ENCODE data around the gene VRTN.
A peak's percentile ranks its signal among the peaks of the same experiment; 100 is the strongest.

The VRTN gene

GRCh38 chr14:74356892-74357575 is 8.8 kb downstream of the VRTN start:
- Histone ChIP-seq H3K9me3 (no peaks in the 10 kb centered on the region), H3K4me3 (ENCODE audit: low read depth, low read length) (no peak overlapping the region), H3K27me3 (peaks cover 18% of the 10 kb centered on the region), H3K36me3 (no peaks in the 10 kb centered on the region), H3K4me1 (no peaks in the 10 kb centered on the region)
- DNase-seq = no peak
- TF ChIP-seq, protein P1, sequence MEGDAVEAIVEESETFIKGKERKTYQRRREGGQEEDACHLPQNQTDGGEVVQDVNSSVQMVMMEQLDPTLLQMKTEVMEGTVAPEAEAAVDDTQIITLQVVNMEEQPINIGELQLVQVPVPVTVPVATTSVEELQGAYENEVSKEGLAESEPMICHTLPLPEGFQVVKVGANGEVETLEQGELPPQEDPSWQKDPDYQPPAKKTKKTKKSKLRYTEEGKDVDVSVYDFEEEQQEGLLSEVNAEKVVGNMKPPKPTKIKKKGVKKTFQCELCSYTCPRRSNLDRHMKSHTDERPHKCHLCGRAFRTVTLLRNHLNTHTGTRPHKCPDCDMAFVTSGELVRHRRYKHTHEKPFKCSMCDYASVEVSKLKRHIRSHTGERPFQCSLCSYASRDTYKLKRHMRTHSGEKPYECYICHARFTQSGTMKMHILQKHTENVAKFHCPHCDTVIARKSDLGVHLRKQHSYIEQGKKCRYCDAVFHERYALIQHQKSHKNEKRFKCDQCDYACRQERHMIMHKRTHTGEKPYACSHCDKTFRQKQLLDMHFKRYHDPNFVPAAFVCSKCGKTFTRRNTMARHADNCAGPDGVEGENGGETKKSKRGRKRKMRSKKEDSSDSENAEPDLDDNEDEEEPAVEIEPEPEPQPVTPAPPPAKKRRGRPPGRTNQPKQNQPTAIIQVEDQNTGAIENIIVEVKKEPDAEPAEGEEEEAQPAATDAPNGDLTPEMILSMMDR (IDR thresholded peaks at IDR 0.05; ENCODE audit: low read depth, low read length) = no peak

- H3K4me1 ChIP-seq = no peaks in the 10 kb centered on the region
- no peaks in the 10 kb centered on the region for H3K36me3 ChIP-seq
- H3K4me3 ChIP-seq (ENCODE audit: low read depth, low read length) = no peak overlapping the region
- no peak for DNase-seq
- TF ChIP-seq, protein P1 (IDR thresholded peaks at IDR 0.05; ENCODE audit: low read depth, low read length) = no peak
- peaks cover 19% of the 10 kb centered on the region for H3K27me3 ChIP-seq
- H3K9me3 ChIP-seq = no peaks in the 10 kb centered on the region
These were observed 9.3 kb downstream of the VRTN start for GRCh38 chr14:74357585-74357984.

DNA sequence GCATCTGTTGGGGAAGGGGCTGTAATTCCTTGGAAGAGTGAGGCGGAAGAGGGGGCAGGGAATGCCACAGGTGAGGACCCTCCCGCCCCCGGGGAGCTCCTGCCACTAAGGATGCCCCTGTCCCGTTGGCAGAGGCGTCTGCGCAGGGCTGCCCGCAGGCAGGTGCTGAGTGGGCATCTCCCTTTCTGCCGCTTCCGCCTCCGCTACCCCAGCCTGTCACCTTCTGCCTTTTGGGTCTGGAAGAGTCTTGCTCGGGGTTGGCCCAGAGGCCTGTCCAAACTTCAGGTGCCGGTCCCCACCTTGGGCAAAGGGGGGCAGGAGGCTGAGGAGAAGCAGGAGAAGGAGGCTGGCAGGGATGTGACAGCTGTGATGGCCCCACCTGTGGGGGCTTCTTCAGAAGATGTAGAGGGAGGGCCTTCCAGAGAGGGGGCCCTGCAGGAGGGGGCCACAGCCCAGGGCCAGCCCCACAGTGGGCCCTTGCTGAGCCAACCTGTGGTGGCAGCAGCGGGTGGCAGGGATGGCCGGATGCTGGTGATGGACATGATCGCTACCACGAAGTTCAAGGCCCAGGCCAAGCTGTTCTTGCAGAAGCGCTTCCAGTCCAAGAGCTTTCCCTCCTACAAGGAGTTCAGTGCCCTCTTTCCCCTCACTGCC is 10.0 kb downstream of the VRTN start:
- TF ChIP-seq, protein P1 (IDR thresholded peaks at IDR 0.05; ENCODE audit: low read depth, low read length) = no peak
- no peak for DNase-seq
- no peaks in the 10 kb centered on the region for H3K9me3 ChIP-seq
- no peak overlapping the region for H3K4me3 ChIP-seq (ENCODE audit: low read depth, low read length)
- H3K36me3 ChIP-seq = no peaks in the 10 kb centered on the region
- H3K27me3 ChIP-seq = peaks cover 24% of the 10 kb centered on the region
- no peaks in the 10 kb centered on the region for H3K4me1 ChIP-seq

- TF ChIP-seq, protein P1 (IDR thresholded peaks at IDR 0.05; ENCODE audit: low read depth, low read length) = no peak
- no peaks in the 10 kb centered on the region for H3K9me3 ChIP-seq
- no peaks in the 10 kb centered on the region for H3K36me3 ChIP-seq
- H3K4me1 ChIP-seq = no peaks in the 10 kb centered on the region
- H3K4me3 ChIP-seq (ENCODE audit: low read depth, low read length) = no peak overlapping the region
- H3K27me3 ChIP-seq = peaks cover 17% of the 10 kb centered on the region
- no peak for DNase-seq
These were observed 11.9 kb downstream of the VRTN start for GRCh38 chr14:74360163-74360562.

GRCh38 chr14:74362361-74362915 is 14.2 kb downstream of the VRTN start:
- DNase-seq = peak; percentile 79
- no peak overlapping the region for H3K4me3 ChIP-seq (ENCODE audit: low read depth, low read length)
- H3K36me3 ChIP-seq = no peaks in the 10 kb centered on the region
- H3K9me3 ChIP-seq = no peaks in the 10 kb centered on the region
- no peaks in the 10 kb centered on the region for H3K4me1 ChIP-seq
- peaks cover 15% of the 10 kb centered on the region for H3K27me3 ChIP-seq
- TF ChIP-seq, protein P1 (IDR thresholded peaks at IDR 0.05; ENCODE audit: low read depth, low read length) = peak; percentile 98
